Measurements from ENCODE around the gene PTPN14. TPM values are rescaled to one million over a fixed set of nuclear protein-coding genes. Genes with fewer than 3 reads are reported as not detected.

PTPN14 gene
- total RNA-seq, 6 donors from 2014 or later = 15.4 to 42.9 (median 27.0) TPM

DNA sequence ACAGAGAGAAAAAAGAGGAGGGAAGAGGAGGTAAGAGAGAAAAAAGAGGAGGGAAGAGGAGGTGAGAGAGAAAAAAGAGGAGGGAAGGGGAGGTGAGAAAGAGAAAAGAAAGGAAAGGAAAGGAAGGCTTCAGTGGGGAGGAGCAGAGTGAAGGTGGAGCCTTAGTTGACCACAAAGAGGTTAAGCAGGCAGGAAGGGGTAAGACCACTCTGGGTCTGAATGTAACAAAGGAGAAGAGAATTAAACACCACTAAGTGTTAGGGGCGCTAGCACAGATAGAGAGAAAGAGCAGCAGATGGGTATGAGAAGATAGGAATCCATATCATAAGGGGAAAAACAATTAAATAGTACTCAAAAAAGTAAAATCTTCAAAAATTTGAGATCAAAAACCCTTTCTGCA lies 6.6 kb downstream of the PTPN14 start:
- no peak for ATAC-seq (ENCODE audit: low FRiP score in 2 of 2)

GRCh38 chr1:214542275-214543199 lies 8.9 kb downstream of the PTPN14 start:
- Histone ChIP-seq H3K9me3 (no peaks in the 10 kb centered on the region), H3K27me3 (no peaks in the 10 kb centered on the region), H3K36me3 (no peaks in the 10 kb centered on the region), H3K4me3 (no peak overlapping the region), H3K4me1 (peaks cover 9 to 18% (median 12%) of the 10 kb centered on the region in 4 donors), H3K27ac (peak overlapping the region in 1 of 4 donors; percentile 28)
- DNase-seq (no peak), ATAC-seq (ENCODE audit: low FRiP score in 2 of 2) (peak in 1 of 2 donors; percentile 30)
- TF ChIP-seq EP300 (IDR thresholded peaks at IDR 0.05) (no peak), POLR2AphosphoS5 (IDR thresholded peaks at IDR 0.05) (no peak), POLR2A (IDR thresholded peaks at IDR 0.05) (no peak)
- TF ChIP-seq, protein P1, sequence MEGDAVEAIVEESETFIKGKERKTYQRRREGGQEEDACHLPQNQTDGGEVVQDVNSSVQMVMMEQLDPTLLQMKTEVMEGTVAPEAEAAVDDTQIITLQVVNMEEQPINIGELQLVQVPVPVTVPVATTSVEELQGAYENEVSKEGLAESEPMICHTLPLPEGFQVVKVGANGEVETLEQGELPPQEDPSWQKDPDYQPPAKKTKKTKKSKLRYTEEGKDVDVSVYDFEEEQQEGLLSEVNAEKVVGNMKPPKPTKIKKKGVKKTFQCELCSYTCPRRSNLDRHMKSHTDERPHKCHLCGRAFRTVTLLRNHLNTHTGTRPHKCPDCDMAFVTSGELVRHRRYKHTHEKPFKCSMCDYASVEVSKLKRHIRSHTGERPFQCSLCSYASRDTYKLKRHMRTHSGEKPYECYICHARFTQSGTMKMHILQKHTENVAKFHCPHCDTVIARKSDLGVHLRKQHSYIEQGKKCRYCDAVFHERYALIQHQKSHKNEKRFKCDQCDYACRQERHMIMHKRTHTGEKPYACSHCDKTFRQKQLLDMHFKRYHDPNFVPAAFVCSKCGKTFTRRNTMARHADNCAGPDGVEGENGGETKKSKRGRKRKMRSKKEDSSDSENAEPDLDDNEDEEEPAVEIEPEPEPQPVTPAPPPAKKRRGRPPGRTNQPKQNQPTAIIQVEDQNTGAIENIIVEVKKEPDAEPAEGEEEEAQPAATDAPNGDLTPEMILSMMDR (IDR thresholded peaks at IDR 0.05) = no peak
- WGBS, 2 donors = 83 to 87% methylated on average over 11 of the region's 11 CpGs

More for the DNA sequence above, 6.6 kb downstream of the PTPN14 start:
- Histone ChIP-seq H3K4me3 (no peak overlapping the region), H3K27ac (no peak overlapping the region), H3K36me3 (no peaks in the 10 kb centered on the region), H3K4me1 (peaks cover 21 to 36% (median 23%) of the 10 kb centered on the region in 4 donors), H3K9me3 (no peaks in the 10 kb centered on the region), H3K27me3 (no peaks in the 10 kb centered on the region)
- DNase-seq = no peak
- WGBS, 2 donors = 67 to 86% methylated on average over 1 of the region's 1 CpG
- no peak for TF ChIP-seq POLR2AphosphoS5 (IDR thresholded peaks at IDR 0.05)
- TF ChIP-seq, protein P1 (IDR thresholded peaks at IDR 0.05) = no peak
- TF ChIP-seq EP300 (IDR thresholded peaks at IDR 0.05) = no peak
- TF ChIP-seq POLR2A (IDR thresholded peaks at IDR 0.05) = no peak

GRCh38 chr1:214541693-214542092 lies 9.7 kb downstream of the PTPN14 start:
- WGBS, 2 donors = 26 to 36% methylated on average over 2 of the region's 2 CpGs
- DNase-seq (no peak), ATAC-seq (ENCODE audit: low FRiP score in 2 of 2) (no peak)
- H3K4me1 ChIP-seq = peaks cover 8 to 27% (median 14%) of the 10 kb centered on the region in 4 donors
- H3K27ac ChIP-seq = no peak overlapping the region
- H3K9me3 ChIP-seq = no peaks in the 10 kb centered on the region
- H3K4me3 ChIP-seq = no peak overlapping the region
- no peaks in the 10 kb centered on the region for H3K27me3 ChIP-seq
- no peaks in the 10 kb centered on the region for H3K36me3 ChIP-seq
- no peak for TF ChIP-seq POLR2A (IDR thresholded peaks at IDR 0.05)
- no peak for TF ChIP-seq EP300 (IDR thresholded peaks at IDR 0.05)
- TF ChIP-seq, protein P1 (IDR thresholded peaks at IDR 0.05) = no peak

DNA sequence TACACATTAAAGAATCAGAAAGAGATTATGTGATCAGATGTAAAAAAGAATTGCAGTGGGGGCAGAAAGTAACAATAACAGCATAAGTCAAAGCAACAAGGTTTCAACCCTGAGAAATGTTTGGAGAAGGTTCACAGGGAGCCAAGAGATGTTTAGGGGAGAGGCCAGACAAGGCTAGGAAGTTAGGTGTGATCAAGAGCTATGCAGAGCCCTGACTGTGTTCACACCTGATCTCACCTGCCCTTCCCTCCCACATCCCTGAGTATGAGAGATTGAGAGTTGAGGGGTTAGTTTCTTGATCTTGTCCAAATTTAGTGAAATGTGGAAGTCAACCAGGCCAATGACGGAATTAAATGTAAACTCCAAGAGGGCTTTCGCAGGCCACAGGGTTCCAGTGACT lies 10.2 kb downstream of the PTPN14 start:
- Histone ChIP-seq H3K36me3 (no peaks in the 10 kb centered on the region), H3K4me1 (peaks cover 8 to 27% (median 14%) of the 10 kb centered on the region in 4 donors), H3K27me3 (no peaks in the 10 kb centered on the region), H3K4me3 (no peak overlapping the region), H3K27ac (no peak overlapping the region), H3K9me3 (no peaks in the 10 kb centered on the region)
- DNase-seq (no peak), ATAC-seq (ENCODE audit: low FRiP score in 2 of 2) (no peak)
- no peak for TF ChIP-seq POLR2A (IDR thresholded peaks at IDR 0.05)
- no peak for TF ChIP-seq POLR2AphosphoS5 (IDR thresholded peaks at IDR 0.05)
- no peak for TF ChIP-seq EP300 (IDR thresholded peaks at IDR 0.05)
- TF ChIP-seq, protein P1 (IDR thresholded peaks at IDR 0.05) = no peak
- WGBS, 2 donors = 72 to 85% methylated on average over 2 of the region's 2 CpGs

Data from upper lobe of left lung (tissue), 6 donors.